ENCODE measurements around the gene MRPL10.
A peak's percentile ranks its signal among the peaks of the same experiment; 100 is the strongest.

MRPL10 gene

GRCh38 chr17:47812146-47812920 lies 19.0 kb downstream of the MRPL10 start:
- TF ChIP-seq SUZ12 (IDR thresholded peaks at IDR 0.05; ENCODE audit: extremely low read depth, insufficient read depth, insufficient read length) (no peak), ZNF274 (IDR thresholded peaks at IDR 0.05; ENCODE audit: low read depth, low read length) (no peak), YY1 (IDR thresholded peaks at IDR 0.05; ENCODE audit: insufficient read depth, insufficient read length) (no peak)
- no peaks in the 10 kb centered on the region for H3K27me3 ChIP-seq (ENCODE audit: insufficient read depth, insufficient read length)
- peaks cover 68% of the 10 kb centered on the region for H3K36me3 ChIP-seq (ENCODE audit: insufficient read depth, insufficient read length, low read length)
- no peak overlapping the region for H3K9ac ChIP-seq (ENCODE audit: insufficient read length, low read depth)
- no peaks in the 10 kb centered on the region for H3K9me3 ChIP-seq (ENCODE audit: insufficient read depth, low read length)
- no peak overlapping the region for H3K4me3 ChIP-seq (ENCODE audit: insufficient read length, low read depth)
- DNase-seq (ENCODE audit: low read depth, low spot score), result no peak
- peaks cover 10% of the 10 kb centered on the region for H3K4me1 ChIP-seq (ENCODE audit: insufficient read depth, insufficient read length)

DNA sequence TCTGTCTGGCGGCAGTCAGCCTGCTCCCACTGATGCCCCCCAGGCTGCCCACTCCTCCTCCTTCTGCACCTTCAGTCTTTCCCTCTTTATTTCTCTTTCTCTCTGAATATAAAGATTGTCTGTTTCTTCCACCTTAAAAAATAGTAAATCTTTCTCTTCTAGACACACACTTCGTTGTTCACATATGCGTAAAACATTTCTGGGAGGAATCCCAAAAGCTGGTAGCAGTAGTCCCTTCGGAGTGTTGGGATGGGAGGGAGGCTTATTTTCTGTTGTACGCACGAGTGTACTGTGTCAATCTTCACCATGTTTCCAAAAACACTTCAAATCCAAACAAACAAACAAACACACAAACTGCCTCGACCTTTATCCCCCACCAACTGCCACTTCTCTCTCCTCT lies 19.6 kb downstream of the MRPL10 start:
- Histone ChIP-seq H3K27me3 (ENCODE audit: insufficient read depth, insufficient read length) (no peaks in the 10 kb centered on the region), H3K9me3 (ENCODE audit: insufficient read depth, low read length) (no peaks in the 10 kb centered on the region), H3K36me3 (ENCODE audit: insufficient read depth, insufficient read length, low read length) (peaks cover 70% of the 10 kb centered on the region), H3K4me1 (ENCODE audit: insufficient read depth, insufficient read length) (peaks cover 10% of the 10 kb centered on the region), H3K4me3 (ENCODE audit: insufficient read length, low read depth) (no peak overlapping the region), H3K9ac (ENCODE audit: insufficient read length, low read depth) (no peak overlapping the region)
- TF ChIP-seq ZNF274 (IDR thresholded peaks at IDR 0.05; ENCODE audit: low read depth, low read length), result no peak
- TF ChIP-seq YY1 (IDR thresholded peaks at IDR 0.05; ENCODE audit: insufficient read depth, insufficient read length), result no peak
- DNase-seq (ENCODE audit: low read depth, low spot score), result no peak

- no peak for TF ChIP-seq ZNF274 (IDR thresholded peaks at IDR 0.05; ENCODE audit: low read depth, low read length)
- no peak for TF ChIP-seq SUZ12 (IDR thresholded peaks at IDR 0.05; ENCODE audit: extremely low read depth, insufficient read depth, insufficient read length)
- TF ChIP-seq YY1 (IDR thresholded peaks at IDR 0.05; ENCODE audit: insufficient read depth, insufficient read length), result no peak
- Histone ChIP-seq H3K36me3 (ENCODE audit: insufficient read depth, insufficient read length, low read length) (peaks cover 67% of the 10 kb centered on the region), H3K9me3 (ENCODE audit: insufficient read depth, low read length) (no peaks in the 10 kb centered on the region), H3K27me3 (ENCODE audit: insufficient read depth, insufficient read length) (no peaks in the 10 kb centered on the region), H3K9ac (ENCODE audit: insufficient read length, low read depth) (peak overlapping the region; percentile 43), H3K4me3 (ENCODE audit: insufficient read length, low read depth) (no peak overlapping the region), H3K4me1 (ENCODE audit: insufficient read depth, insufficient read length) (peaks cover 10% of the 10 kb centered on the region)
- no peak for DNase-seq (ENCODE audit: low read depth, low spot score)
These were observed 20.3 kb downstream of the MRPL10 start for GRCh38 chr17:47810901-47811635.

- Histone ChIP-seq H3K4me1 (ENCODE audit: insufficient read depth, insufficient read length) (peaks cover 10% of the 10 kb centered on the region), H3K27me3 (ENCODE audit: insufficient read depth, insufficient read length) (no peaks in the 10 kb centered on the region), H3K9me3 (ENCODE audit: insufficient read depth, low read length) (no peaks in the 10 kb centered on the region), H3K4me3 (ENCODE audit: insufficient read length, low read depth) (no peak overlapping the region), H3K9ac (ENCODE audit: insufficient read length, low read depth) (peak overlapping the region; percentile 43), H3K36me3 (ENCODE audit: insufficient read depth, insufficient read length, low read length) (peaks cover 62% of the 10 kb centered on the region)
- no peak for DNase-seq (ENCODE audit: low read depth, low spot score)
- no peak for TF ChIP-seq YY1 (IDR thresholded peaks at IDR 0.05; ENCODE audit: insufficient read depth, insufficient read length)
- TF ChIP-seq ZNF274 (IDR thresholded peaks at IDR 0.05; ENCODE audit: low read depth, low read length), result no peak
- no peak for TF ChIP-seq SUZ12 (IDR thresholded peaks at IDR 0.05; ENCODE audit: extremely low read depth, insufficient read depth, insufficient read length)
These were observed 21.0 kb downstream of the MRPL10 start for GRCh38 chr17:47810200-47810821.

DNA sequence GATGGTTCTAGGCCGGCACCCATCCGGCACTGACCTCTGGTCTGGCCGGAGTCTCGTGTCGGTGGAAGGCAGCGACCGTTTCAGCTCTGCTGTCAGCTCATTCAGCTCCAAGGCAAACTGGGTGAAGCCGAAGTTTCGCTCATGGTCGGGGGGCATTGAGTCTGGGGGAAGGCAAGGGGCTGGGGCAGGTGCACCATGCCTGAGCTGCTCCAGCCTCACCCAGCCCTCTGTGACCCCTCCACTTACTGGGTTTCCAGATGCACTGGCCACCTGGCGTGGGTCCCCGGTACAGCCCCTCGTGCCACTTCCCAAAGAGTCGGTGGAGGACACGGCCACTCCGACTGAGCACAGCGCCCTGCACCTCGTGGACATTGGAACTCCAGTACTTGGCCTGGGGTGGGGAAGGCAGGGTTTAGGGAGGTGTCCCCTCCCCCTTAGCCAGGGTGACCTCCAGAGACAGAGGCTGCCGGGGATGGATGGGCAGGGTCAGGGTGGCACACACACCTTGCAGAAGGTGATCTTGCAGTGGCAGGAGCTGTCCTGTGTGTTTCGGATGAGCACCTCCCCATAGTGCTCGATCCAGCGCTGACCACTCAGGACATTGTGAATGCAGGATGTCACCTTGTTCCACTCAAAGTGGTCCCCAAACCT lies 22.4 kb downstream of the MRPL10 start:
- TF ChIP-seq YY1 (IDR thresholded peaks at IDR 0.05; ENCODE audit: insufficient read depth, insufficient read length) (no peak), ZNF274 (IDR thresholded peaks at IDR 0.05; ENCODE audit: low read depth, low read length) (no peak), SUZ12 (IDR thresholded peaks at IDR 0.05; ENCODE audit: extremely low read depth, insufficient read depth, insufficient read length) (no peak)
- H3K27me3 ChIP-seq (ENCODE audit: insufficient read depth, insufficient read length), result no peaks in the 10 kb centered on the region
- DNase-seq (ENCODE audit: low read depth, low spot score), result no peak
- H3K9me3 ChIP-seq (ENCODE audit: insufficient read depth, low read length), result no peaks in the 10 kb centered on the region
- H3K4me1 ChIP-seq (ENCODE audit: insufficient read depth, insufficient read length), result peaks cover 10% of the 10 kb centered on the region
- no peak overlapping the region for H3K4me3 ChIP-seq (ENCODE audit: insufficient read length, low read depth)
- no peak overlapping the region for H3K9ac ChIP-seq (ENCODE audit: insufficient read length, low read depth)
- peaks cover 52% of the 10 kb centered on the region for H3K36me3 ChIP-seq (ENCODE audit: insufficient read depth, insufficient read length, low read length)

GRCh38 chr17:47808036-47808829 lies 23.1 kb downstream of the MRPL10 start:
- Histone ChIP-seq H3K27me3 (ENCODE audit: insufficient read depth, insufficient read length) (no peaks in the 10 kb centered on the region), H3K4me1 (ENCODE audit: insufficient read depth, insufficient read length) (peaks cover 10% of the 10 kb centered on the region), H3K4me3 (ENCODE audit: insufficient read length, low read depth) (no peak overlapping the region), H3K9me3 (ENCODE audit: insufficient read depth, low read length) (no peaks in the 10 kb centered on the region), H3K9ac (ENCODE audit: insufficient read length, low read depth) (peak overlapping the region; percentile 36), H3K36me3 (ENCODE audit: insufficient read depth, insufficient read length, low read length) (peaks cover 49% of the 10 kb centered on the region)
- no peak for DNase-seq (ENCODE audit: low read depth, low spot score)
- TF ChIP-seq YY1 (IDR thresholded peaks at IDR 0.05; ENCODE audit: insufficient read depth, insufficient read length), result no peak
- no peak for TF ChIP-seq ZNF274 (IDR thresholded peaks at IDR 0.05; ENCODE audit: low read depth, low read length)
